Hindlimb muscle (tissue), 1 donor: ENCODE measurements around the gene ETV4. TPM values are rescaled to one million over a fixed set of nuclear protein-coding genes. Genes with fewer than 3 reads are reported as not detected.

Experiments used
- DNase-seq: peaks from one replicate; pipeline ENCODE4 v3.0.0-alpha.2; 2013
- polyA plus RNA-seq: library from polyadenylated mRNA; unstranded; fragments of 120-200 nt; gene quantifications from one replicate; pipeline ENCODE4 v1.2.1, GENCODE V29; 2013; ENCODE audit not compliant: insufficient read length

ETV4 gene
- polyA plus RNA-seq, 1 donor, result 4.3 TPM

GRCh38 chr17:43572368-43572980 lies 26.3 kb upstream of the ETV4 start:
- no peak for DNase-seq

DNA sequence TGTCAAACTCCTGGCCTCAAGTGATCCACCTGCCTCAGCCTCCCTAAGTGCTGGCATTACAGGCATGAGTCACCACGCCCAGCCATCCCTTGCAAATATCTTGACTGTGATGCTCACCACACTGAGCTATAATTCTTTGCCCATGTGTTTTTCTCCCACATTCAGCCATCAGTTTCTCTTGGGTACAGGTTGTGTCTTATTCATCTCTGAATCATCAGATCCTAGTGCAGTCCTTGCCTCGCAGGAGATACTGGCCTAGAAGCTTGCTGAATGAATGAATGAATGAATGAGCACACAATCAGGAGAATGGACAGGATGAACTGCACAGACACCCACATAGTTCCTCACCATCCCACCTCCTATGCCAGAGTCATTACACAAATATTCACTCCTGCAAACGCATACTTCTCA lies 24.4 kb upstream of the ETV4 start:
- no peak for DNase-seq

DNA sequence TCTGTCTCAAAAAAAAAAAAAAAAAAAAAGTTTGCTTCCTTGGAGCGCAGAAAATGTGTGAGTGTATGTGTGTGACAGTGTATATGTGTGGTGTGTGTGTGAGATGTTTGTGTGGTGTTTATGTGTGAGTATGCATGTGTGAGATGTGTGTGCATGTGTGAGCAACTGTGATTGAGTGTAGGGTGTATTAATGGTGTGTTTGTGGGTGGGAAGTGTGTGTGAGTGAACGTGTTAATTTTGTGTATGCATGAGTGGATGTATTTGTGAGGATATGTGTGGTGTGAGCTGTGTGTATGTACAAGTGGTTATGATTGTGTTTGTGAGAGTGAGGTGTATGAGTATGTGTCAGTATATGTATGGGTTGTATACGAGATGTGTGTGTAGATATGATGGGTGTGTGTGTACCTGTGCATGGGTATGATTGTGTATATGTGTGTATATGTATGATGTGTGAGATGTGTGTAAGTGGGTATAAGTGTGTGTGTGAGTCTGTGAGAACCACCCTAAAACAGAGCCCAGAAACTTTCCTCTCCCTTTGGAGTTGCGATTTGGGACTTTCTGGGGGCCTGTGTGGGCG lies 22.5 kb upstream of the ETV4 start:
- DNase-seq, result no peak

GRCh38 chr17:43563600-43564594 lies 17.8 kb upstream of the ETV4 start:
- DNase-seq, result no peak

DNA sequence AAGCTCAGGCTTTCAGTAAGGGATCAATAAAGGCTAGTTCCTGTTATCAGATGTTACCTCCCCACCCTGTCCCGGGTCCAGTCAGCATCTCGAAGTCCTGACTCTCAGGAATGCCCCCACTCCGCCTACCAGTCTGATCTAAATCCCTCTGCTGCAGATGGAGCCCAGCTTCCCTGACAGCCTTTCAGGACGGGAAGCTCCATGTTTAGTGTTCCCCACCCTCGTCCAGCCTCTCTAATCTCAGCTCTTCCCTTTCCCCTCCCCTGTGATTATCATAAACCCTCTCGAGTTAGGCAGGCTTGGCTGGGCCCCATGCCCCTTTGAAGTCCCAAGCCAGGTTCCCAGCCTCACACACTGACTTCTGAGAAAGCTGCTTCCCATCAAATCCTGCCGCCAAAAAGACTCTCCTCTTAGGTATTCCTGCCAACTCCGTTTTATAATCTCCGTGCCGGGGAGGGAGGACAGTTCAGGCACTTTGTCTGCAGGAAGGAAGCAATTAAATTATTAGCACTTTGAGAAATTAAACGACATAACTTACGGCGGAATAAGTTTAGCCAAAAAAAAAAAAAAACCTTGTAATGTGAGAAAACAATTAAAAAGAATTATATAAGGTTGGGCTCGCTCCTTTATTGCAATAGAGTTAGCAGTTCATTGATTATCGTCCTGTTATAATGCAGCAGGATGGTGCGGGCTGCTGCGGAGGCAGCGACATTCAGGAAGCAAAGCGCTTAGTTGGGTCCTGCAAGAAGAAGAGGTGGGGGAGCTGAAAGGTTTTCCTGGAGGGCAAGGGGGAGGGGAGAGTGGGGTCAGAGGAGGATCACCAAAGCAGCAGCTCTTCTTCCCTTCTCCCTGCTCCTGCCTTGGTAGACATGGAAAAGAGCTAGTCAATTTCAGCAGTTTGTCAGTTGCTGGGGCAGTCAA lies 16.8 kb upstream of the ETV4 start:
- no peak for DNase-seq

GRCh38 chr17:43560461-43561427 lies 14.6 kb upstream of the ETV4 start:
- DNase-seq, result no peak

GRCh38 chr17:43559161-43559816 lies 13.1 kb upstream of the ETV4 start:
- peak; percentile 70 for DNase-seq

DNA sequence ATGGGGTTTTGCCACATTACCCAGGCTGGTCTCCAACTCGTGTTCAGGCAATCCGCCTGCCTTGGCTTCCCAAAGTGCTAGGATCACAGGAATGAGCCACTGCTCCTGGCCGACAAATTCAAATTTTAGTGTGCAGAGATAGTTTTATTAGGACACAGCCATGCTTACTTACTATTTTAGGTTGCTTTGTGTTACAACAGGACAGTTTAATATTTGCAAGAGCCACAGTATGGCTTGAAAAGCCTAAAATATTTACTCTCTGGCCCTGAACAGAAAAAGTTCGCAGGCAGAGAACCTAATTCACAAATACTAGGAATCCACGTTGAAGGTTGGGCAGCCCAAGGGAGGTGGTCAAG lies 12.6 kb upstream of the ETV4 start:
- DNase-seq, result no peak

- DNase-seq, result no peak
These were observed 10.2 kb upstream of the ETV4 start for GRCh38 chr17:43556292-43556691.

GRCh38 chr17:43554857-43555256 lies 8.7 kb upstream of the ETV4 start:
- DNase-seq, result no peak

DNA sequence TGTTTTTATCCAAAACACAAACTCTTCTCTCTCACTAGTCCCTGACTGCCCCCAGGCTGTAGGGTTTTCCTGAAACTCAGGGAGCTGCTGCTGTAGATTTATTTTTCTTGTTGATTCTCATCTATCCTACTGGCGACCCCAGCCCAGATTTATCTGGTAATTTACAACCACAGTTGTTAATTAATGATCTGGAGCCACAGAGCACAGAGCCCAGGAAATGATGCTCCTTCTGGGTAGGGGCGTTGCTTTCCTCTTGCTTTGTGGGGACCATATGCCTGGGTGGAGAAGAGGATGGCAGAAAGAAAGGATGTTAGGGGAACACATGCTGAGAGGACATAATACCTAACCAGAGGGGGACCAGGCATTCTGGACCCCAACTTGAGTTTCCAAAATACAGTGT lies 7.4 kb upstream of the ETV4 start:
- DNase-seq, result no peak

DNA sequence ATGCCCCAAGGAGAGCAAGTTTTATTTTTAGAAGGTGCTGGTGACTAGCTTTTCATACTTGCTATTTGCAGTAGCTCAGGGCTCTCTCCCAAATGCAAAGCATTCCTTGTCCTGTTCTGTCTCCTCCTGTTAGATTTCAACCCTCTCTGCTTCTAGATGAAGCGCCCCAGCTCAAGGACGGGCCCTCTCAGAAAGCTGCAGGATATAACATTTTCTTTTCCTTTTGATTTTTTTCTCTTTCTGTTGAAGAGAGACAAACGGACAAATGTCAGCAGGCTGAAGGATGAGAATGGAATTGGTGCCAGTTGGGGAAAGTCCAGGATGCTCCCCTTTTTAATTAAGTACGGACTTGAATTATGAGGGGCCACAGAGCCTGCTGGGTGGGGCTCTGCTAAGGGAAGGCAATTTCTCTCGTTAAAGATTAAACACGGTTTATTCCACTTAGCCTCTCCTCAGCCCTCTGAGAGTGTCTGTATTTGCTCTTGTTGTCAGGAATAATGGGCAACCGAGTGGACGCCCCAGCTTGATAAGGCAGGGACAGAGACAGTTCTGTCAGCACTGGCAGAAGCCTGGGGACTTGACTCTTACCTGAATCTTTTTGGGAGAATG lies 6.2 kb upstream of the ETV4 start:
- no peak for DNase-seq

DNA sequence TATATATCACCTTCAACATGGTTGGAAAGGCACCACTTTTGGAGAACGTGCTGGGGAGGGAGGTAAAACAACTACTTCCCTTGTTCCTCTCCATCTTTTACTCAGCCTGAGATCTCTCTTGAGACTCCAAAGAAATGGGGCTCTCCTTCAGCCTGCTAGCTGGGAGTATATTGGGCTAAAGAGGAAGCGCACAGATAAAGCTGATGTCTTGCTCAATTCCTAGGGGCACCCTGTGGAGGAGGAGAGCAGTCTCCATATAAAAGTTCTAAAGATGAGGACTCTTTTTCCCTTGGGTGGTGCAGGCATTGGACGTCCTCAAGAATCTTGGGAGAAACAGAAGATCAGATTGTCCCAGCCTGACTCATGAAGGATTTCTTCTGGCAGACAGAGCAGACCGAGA lies 4.6 kb upstream of the ETV4 start:
- DNase-seq, result no peak

DNA sequence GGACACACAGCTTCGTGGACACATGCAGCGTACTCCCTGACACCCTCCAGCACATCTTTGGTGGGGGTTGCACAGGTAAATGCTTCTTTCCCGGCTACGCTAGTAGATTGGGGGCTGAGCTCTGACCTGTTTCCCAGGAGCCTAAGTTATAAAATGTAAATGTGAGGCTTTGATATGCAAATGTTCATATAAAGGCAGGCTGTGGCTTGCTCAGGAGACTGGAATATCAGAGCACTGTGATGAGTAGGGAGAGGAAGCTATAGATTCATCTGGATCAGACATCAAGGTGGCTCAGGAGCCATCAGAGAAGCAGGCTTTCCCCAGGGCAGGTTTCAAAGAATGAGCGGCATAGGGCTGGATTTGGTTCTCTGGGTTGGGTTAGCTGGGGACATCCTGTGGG lies 3.4 kb upstream of the ETV4 start:
- no peak for DNase-seq

GRCh38 chr17:43548689-43549379 lies 2.7 kb upstream of the ETV4 start:
- DNase-seq, result no peak

DNA sequence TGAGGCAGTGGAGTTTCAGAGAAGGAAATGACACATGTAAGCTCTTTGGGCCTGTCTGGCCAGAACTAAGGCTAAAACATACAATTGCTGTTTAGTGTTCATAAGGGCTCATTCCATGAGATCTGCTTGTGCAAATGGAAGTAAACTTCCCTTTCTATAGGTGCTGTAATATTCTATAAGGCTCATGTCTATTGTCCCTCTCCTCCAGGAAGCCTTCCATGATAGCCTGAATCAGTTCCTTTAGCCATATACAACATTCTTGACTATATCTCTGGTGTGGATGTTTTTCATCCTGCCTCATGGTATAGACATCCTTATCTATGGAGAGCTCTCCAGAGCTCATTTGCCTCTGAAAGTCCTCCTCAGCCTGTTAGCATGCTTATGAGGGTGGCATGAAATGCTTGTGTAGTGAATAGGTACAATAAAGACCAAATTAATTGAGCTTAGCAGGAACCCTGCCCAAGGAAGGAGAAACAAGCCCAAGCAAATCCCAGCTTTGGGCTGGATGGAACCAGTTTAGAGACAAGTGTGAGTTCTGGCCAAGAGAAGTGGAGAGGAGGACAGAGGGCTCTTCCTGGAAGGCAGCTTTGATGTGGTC lies 1.6 kb upstream of the ETV4 start:
- DNase-seq, result no peak

DNA sequence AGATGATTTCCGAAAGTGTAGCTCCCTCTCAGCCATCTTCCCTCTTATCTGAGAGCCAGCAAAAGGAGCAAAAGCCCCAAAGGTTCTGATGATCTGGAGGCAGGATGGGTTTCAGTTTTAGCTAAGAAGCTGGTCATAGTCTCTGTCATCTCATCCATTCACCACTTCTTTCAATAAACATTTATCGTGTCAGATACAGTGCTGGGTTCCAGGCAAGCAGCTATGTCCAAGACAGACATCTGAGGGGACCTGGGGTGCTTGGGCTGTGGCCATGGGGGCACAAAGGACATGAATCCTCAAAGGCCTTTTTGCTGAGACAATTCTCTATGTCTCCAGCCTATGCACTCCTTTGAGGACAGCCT lies 1.0 kb upstream of the ETV4 start:
- no peak for DNase-seq

GRCh38 chr17:43545383-43545632 lies 832 bp downstream of the ETV4 start:
- DNase-seq, result no peak

- no peak for DNase-seq
These were observed 2.2 kb downstream of the ETV4 start for GRCh38 chr17:43543771-43544575.
